Esophagus muscularis mucosa (tissue), 4 donors: ENCODE results near the gene HNRNPA1.

ENCODE experiments used
- CTCF ChIP-seq, 3 experiments: fragments of 200-600 bp in 2 of 3; fragments of 450-650 bp in 1 of 3; sonication (generic) in 2 of 3; IDR thresholded peaks; one replicate each; pipeline ENCODE4 v1.5.1; 2017 to 2019; ENCODE audit warnings: antibody characterized with exemption in 3 of 3, mild to moderate bottlenecking in 2 of 3, moderate library complexity in 1 of 3
- EP300 ChIP-seq: sonication (generic); formaldehyde crosslinking; IDR thresholded peaks from one replicate; pipeline ENCODE4 v1.6.1; 2017; ENCODE audit warnings: antibody characterized with exemption
- POLR2A ChIP-seq: fragments of 450-650 bp; IDR thresholded peaks from one replicate; pipeline ENCODE4 v1.6.1; 2017; ENCODE audit warnings: antibody characterized with exemption, moderate library complexity, mild to moderate bottlenecking, low read depth
- POLR2AphosphoS5 ChIP-seq, 2 donors: sonication (generic); formaldehyde crosslinking; IDR thresholded peaks; one replicate each; pipeline ENCODE4 v1.6.1; 2017; ENCODE audit warnings: antibody characterized with exemption in 2 of 2

GRCh38 chr12:54328595-54329337, 48.2 kb downstream of the HNRNPA1 start:
- no peak for TF ChIP-seq CTCF (IDR thresholded peaks at IDR 0.05)
- TF ChIP-seq EP300 = no peak
- TF ChIP-seq POLR2AphosphoS5 (IDR thresholded peaks at IDR 0.05) = no peak
- no peak for TF ChIP-seq POLR2A
